T-helper 1 cell treated with Interleukin-12 subunit alpha and Interleukin-12 subunit beta and Interleukin-4 antibody, amounts not matched to agents 30 μg/mL and 1 μg/mL, for 36 hours (primary cell): Measurements from ENCODE around the gene C9orf152.
A peak's percentile ranks its signal among the peaks of the same experiment; 100 is the strongest.

Experiments used
- H3K27ac Mint-ChIP-seq: one replicate; pipeline ENCODE4 v1.8.0; 2021; ENCODE audit warnings: mild to moderate bottlenecking, mixed read lengths
- H3K27me3 Mint-ChIP-seq: one replicate; pipeline ENCODE4 v1.8.0; 2021; ENCODE audit warnings: low read depth, mixed read lengths
- H3K36me3 Mint-ChIP-seq: one replicate; pipeline ENCODE4 v1.8.0; 2021; ENCODE audit warnings: low read depth, mixed read lengths
- H3K4me1 Mint-ChIP-seq: one replicate; pipeline ENCODE4 v1.8.0; 2021; ENCODE audit warnings: low read depth, mixed read lengths
- H3K4me3 Mint-ChIP-seq: one replicate; pipeline ENCODE4 v1.8.0; 2021; ENCODE audit warnings: mild to moderate bottlenecking, moderate library complexity, mixed read lengths
- H3K9me3 Mint-ChIP-seq: one replicate; pipeline ENCODE4 v1.8.0; 2021; ENCODE audit warnings: mixed read lengths

The C9orf152 gene

GRCh38 chr9:110155751-110156150 lies 52.2 kb downstream of the C9orf152 start:
- Mint-ChIP-seq H3K36me3 (peaks cover 41% of the 10 kb centered on the region), H3K4me1 (peaks cover 80% of the 10 kb centered on the region), H3K4me3 (peak overlapping the region; percentile 59), H3K27ac (peak overlapping the region; percentile 81), H3K27me3 (no peaks in the 10 kb centered on the region), H3K9me3 (peaks cover 1% of the 10 kb centered on the region)

- peaks cover 37% of the 10 kb centered on the region for H3K36me3 Mint-ChIP-seq
- H3K4me3 Mint-ChIP-seq, result no peak overlapping the region
- H3K27me3 Mint-ChIP-seq, result no peaks in the 10 kb centered on the region
- peaks cover 77% of the 10 kb centered on the region for H3K4me1 Mint-ChIP-seq
- H3K27ac Mint-ChIP-seq, result no peak overlapping the region
- peaks cover 10% of the 10 kb centered on the region for H3K9me3 Mint-ChIP-seq
Measured at GRCh38 chr9:110153431-110153830, 54.5 kb downstream of the C9orf152 start.

GRCh38 chr9:110152704-110153374 lies 55.1 kb downstream of the C9orf152 start:
- peaks cover 35% of the 10 kb centered on the region for H3K36me3 Mint-ChIP-seq
- peaks cover 78% of the 10 kb centered on the region for H3K4me1 Mint-ChIP-seq
- peak overlapping the region; percentile 48 for H3K4me3 Mint-ChIP-seq
- no peaks in the 10 kb centered on the region for H3K27me3 Mint-ChIP-seq
- H3K9me3 Mint-ChIP-seq, result peaks cover 10% of the 10 kb centered on the region
- peak overlapping the region; percentile 68 for H3K27ac Mint-ChIP-seq
